Ovary (tissue), 3 donors: ENCODE measurements around the gene D2HGDH.

Experiments used
- POLR2A ChIP-seq: fragments of 450-650 bp; IDR thresholded peaks from one replicate; pipeline ENCODE4 v1.6.1; 2017; ENCODE audit warnings: antibody characterized with exemption, mild to moderate bottlenecking, moderate library complexity
- TF ChIP-seq, protein P1 (sequence below), 3 donors: fragments of 450-650 bp in 2 of 3; fragments of 200-600 bp in 1 of 3; IDR thresholded peaks; one replicate each; pipeline versions ENCODE4 v1.5.1 to v1.8.0; 2016 to 2022; ENCODE audit warnings: antibody characterized with exemption in 3 of 3, mild to moderate bottlenecking in 1 of 3
- donor health status: DM: no; HTN: no; CAD: no.

DNA sequence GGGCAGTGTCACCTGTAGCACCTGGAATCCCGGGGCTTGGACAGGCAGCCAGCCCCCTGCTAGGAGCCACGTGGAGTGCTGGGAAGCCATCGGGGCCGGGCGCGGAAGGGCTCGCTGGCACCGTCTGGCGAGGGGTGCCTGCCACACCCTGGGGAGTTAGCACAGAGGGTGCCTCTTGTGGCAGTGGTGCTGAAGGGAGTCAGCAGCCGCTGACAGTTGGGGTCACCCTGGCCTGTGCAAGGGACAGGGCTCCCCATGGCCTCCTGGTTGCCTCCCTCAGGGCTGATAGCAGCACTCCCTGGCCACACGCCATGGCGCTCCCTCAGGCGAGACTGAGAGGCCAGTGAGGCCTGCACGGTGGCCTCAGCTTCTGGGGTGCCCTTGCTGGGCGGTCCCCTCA is 13.9 kb upstream of the D2HGDH start:
- no peak for TF ChIP-seq POLR2A
- TF ChIP-seq, protein P1, sequence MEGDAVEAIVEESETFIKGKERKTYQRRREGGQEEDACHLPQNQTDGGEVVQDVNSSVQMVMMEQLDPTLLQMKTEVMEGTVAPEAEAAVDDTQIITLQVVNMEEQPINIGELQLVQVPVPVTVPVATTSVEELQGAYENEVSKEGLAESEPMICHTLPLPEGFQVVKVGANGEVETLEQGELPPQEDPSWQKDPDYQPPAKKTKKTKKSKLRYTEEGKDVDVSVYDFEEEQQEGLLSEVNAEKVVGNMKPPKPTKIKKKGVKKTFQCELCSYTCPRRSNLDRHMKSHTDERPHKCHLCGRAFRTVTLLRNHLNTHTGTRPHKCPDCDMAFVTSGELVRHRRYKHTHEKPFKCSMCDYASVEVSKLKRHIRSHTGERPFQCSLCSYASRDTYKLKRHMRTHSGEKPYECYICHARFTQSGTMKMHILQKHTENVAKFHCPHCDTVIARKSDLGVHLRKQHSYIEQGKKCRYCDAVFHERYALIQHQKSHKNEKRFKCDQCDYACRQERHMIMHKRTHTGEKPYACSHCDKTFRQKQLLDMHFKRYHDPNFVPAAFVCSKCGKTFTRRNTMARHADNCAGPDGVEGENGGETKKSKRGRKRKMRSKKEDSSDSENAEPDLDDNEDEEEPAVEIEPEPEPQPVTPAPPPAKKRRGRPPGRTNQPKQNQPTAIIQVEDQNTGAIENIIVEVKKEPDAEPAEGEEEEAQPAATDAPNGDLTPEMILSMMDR (IDR thresholded peaks at IDR 0.05): no peak
